Subcutaneous abdominal adipose tissue (tissue), 5 donors: ENCODE results near the gene CXCR5.
"Not testable (repeated sequence)": the region's sequence is repeated elsewhere in the genome, so short reads cannot be mapped to it uniquely, and the experiment has no call there.

ENCODE experiments used
- H3K27ac ChIP-seq: one replicate; pipeline ENCODE4 v1.7.0; 2013; ENCODE audit warnings: low read depth, mild to moderate bottlenecking, inconsistent platforms, low read length, moderate library complexity
- H3K27me3 ChIP-seq, 5 donors: one replicate each; pipeline ENCODE4 v1.7.0; 2013; ENCODE audit warnings: low read length in 5 of 5, inconsistent platforms in 1 of 5; ENCODE audit not compliant: control insufficient read depth in 5 of 5, insufficient read depth in 4 of 5
- H3K36me3 ChIP-seq, 5 donors: one replicate each; pipeline ENCODE4 v1.7.0; 2013; ENCODE audit warnings: low read length in 5 of 5; ENCODE audit not compliant: control insufficient read depth in 5 of 5, insufficient read depth in 5 of 5
- H3K4me1 ChIP-seq, 5 donors: one replicate each; pipeline ENCODE4 v1.7.0; 2013; ENCODE audit warnings: low read length in 5 of 5, mild to moderate bottlenecking in 3 of 5, moderate library complexity in 1 of 5; ENCODE audit not compliant: control insufficient read depth in 5 of 5, insufficient read depth in 5 of 5
- H3K4me3 ChIP-seq, 5 donors: one replicate each; pipeline ENCODE4 v1.7.0; 2013; ENCODE audit warnings: low read length in 5 of 5, low read depth in 1 of 5
- H3K9ac ChIP-seq, 5 donors: one replicate each; pipeline ENCODE4 v1.7.0; 2013; ENCODE audit warnings: low read length in 5 of 5, mild to moderate bottlenecking in 4 of 5, moderate library complexity in 3 of 5
- H3K9me3 ChIP-seq, 5 donors: one replicate each; pipeline ENCODE4 v1.7.0; 2013; ENCODE audit warnings: low read length in 5 of 5; ENCODE audit not compliant: control insufficient read depth in 5 of 5
- donor health status: healthy.
- donor health status: healthy.
- donor health status: healthy.
- donor health status: healthy.
- donor health status: healthy.

CXCR5 gene, protein sequence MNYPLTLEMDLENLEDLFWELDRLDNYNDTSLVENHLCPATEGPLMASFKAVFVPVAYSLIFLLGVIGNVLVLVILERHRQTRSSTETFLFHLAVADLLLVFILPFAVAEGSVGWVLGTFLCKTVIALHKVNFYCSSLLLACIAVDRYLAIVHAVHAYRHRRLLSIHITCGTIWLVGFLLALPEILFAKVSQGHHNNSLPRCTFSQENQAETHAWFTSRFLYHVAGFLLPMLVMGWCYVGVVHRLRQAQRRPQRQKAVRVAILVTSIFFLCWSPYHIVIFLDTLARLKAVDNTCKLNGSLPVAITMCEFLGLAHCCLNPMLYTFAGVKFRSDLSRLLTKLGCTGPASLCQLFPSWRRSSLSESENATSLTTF

DNA sequence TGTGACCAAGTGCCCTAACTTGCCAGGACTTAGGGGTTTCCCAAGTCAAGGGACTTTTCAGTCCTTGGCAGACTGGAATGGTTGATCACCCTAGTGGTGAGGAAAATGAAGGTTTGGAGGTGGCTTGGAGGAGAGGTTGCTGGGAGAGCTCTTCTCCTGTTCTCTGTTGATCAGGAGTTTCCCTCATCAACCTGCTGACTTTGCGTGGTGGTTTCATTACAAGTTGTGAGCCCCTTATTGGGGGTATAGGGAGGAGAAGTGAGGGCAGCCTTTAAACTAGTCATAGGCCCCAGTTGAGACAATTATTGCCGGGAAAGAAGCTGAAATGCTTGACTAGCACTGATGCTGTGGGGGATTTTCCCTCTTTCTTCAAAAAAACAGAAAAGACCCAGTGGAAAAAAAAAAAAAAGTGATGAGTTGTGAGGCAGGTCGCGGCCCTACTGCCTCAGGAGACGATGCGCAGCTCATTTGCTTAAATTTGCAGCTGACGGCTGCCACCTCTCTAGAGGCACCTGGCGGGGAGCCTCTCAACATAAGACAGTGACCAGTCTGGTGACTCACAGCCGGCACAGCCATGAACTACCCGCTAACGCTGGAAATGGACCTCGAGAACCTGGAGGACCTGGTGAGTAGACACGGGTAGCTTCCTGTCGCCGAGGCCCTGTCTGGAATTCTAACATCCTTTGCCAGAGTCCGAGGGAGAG is at the start of gene CXCR5:
Gene CXCR5 (plus strand): TSS at position 525 of the 704 bp plus-strand sequence. CDS start 50 bp downstream, at position 575.
- Histone ChIP-seq H3K27ac (no peak within 1 kb of the TSS), H3K4me3 (no peak within 1 kb of the TSS), H3K4me1 (peaks cover 9 to 18% (median 13%) of the 10 kb centered on the region in 5 donors), H3K9me3 (no peaks in the 10 kb centered on the region), H3K27me3 (no peaks in the 10 kb centered on the region), H3K36me3 (no peaks in the 10 kb centered on the region), H3K9ac (no peak within 1 kb of the TSS)

DNA sequence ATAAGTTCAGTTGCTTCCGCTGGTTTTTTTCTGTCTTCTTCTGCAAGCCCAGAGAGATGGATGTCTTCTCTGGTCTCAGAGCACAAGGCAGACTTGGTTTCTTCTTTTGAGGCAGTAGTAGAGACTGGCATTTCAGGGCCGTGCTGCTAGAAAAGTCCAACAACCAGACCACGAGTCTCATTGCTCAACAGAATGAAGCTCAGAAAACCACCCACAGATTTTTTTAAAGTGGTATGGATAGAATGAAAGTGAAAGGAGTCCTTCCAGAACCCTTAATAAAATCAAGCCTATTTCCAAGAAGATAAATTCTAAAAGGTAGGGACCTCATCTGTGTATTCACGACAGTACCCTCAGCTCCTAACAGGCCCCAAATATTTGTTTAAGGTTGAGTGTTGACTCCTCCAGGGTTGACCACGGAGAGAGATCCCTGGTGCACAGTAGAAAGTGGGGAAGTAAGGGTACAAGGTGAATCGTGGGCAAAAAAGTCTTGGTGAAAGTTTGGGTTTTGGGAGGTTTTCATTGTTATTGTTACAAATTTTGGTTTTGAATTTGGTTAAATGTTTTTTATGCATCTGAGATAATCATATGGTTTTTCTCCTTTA is 49.2 kb upstream of the CXCR5 start:
- H3K27me3 ChIP-seq: no peaks in the 10 kb centered on the region
- H3K9me3 ChIP-seq: no peaks in the 10 kb centered on the region
- no peak overlapping the region for H3K9ac ChIP-seq
- H3K4me3 ChIP-seq: peak overlapping the region in 1 of 5 donors; percentile 2
- H3K27ac ChIP-seq: no peak overlapping the region
- no peaks in the 10 kb centered on the region for H3K4me1 ChIP-seq
- no peaks in the 10 kb centered on the region for H3K36me3 ChIP-seq

DNA sequence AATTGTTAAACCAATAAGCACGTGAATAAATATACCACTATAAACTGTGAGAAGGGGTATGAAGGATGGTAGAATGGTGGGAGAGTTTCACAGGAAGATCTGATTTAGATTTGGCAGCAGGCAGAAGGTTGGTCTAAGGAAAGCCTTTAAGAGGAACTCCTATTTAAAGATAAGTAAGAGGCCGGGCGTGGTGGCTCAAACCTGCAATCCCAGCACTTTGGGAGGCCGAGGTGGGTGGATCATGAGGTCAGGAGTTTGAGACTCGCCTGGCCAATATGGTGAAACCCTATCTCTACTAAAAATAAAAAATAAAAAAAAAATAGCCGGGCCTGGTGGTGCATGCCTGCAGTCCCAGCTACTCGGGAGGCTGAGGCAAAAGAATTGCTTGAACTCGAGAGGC is 45.8 kb upstream of the CXCR5 start:
- Histone ChIP-seq H3K27ac (no peak overlapping the region), H3K4me1 (no peaks in the 10 kb centered on the region), H3K36me3 (no peaks in the 10 kb centered on the region), H3K4me3 (no peak overlapping the region), H3K9ac (no peak overlapping the region), H3K9me3 (no peaks in the 10 kb centered on the region), H3K27me3 (no peaks in the 10 kb centered on the region)

DNA sequence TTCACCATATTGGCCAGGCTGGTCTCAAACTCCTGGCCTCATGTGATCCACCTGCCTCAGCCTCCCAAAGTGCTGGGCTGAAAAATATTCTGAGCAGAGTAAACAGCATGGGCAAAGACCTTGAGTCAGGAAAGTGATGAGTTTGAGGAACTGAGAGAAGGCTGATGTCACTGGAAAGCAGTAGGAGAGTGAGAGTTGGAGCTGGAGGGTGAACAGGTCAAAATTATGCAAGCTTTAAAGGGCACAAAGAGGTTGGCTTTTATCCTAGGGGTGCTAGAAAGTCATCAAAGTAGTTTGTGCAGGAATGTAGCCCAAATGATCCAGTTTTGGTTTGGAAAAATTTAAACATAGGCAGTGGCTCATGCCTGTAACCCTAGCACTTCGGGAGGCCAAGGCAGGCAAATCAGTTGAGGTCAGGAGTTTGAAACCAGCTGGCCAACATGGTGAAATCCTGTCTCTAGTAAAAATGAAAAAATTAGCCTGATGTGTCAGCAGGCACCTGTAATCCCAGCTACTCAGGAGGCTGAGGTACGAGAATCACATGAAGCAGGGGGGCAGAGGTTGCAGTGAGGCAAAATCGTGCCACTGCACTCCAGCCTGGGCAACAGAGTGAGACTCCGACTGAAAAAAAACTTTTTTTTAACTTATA is 44.7 kb upstream of the CXCR5 start:
- no peak overlapping the region for H3K9ac ChIP-seq
- no peaks in the 10 kb centered on the region for H3K4me1 ChIP-seq
- H3K9me3 ChIP-seq: no peaks in the 10 kb centered on the region
- no peak overlapping the region for H3K27ac ChIP-seq
- no peak overlapping the region for H3K4me3 ChIP-seq
- H3K36me3 ChIP-seq: no peaks in the 10 kb centered on the region
- H3K27me3 ChIP-seq: no peaks in the 10 kb centered on the region

DNA sequence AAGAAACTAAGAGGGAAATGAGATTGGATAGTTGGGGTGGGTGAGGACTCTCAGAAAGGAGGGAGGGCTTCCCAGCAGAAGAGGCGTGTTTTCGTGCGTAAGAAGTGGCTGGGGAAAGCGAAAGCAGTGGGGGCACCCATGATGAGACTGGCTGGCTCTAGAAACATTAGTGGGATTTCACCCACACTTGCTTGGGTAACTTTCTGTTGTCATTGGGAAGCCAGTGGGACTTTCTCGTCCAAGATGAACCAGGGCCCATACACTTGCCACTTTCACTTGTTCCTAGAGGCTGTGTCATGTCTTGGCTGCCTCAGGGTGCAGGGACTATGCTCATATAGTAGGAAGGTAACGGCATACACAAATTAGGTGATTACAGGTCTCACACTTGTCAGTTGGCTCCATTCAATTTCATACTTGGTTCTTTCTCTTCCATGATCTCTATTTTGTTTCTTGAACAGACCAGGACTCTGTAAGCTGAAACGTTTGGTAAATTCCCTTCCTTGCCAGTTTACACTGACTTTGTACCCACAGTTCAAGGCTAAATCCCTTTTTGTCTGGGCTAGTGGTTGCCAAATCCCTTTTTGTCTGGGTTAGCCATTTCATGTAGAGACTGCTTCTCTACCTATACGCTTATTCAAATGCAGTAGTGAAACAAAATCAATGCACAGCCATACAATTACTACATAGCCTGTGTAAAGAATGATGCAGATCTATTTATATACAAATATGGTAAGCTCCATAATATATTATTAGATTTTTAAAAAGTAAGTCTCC is 42.0 kb upstream of the CXCR5 start:
- H3K9me3 ChIP-seq: no peaks in the 10 kb centered on the region
- no peak overlapping the region for H3K27ac ChIP-seq
- H3K4me3 ChIP-seq: no peak overlapping the region

DNA sequence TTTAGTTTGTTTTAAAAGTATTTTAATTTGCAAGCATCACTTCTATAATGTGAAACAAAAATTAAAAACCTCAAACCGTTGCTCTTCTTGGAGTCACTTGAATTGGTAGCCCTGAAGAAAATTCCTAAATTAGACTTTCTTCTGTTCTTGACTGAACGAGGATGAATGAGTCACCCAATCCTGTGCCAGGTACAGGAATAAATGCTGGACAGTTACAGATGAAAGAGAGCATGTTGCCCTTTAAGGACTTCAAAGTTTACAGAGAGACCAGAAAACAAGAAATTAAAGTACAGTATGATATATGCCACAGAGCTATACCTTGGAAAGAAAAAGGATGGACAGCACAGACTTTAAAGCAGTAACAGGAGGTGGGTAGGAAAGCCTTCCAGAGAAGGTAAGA is 41.3 kb upstream of the CXCR5 start:
- Histone ChIP-seq H3K4me3 (no peak overlapping the region), H3K9ac (no peak overlapping the region), H3K4me1 (no peaks in the 10 kb centered on the region), H3K27me3 (no peaks in the 10 kb centered on the region), H3K27ac (no peak overlapping the region), H3K9me3 (no peaks in the 10 kb centered on the region), H3K36me3 (no peaks in the 10 kb centered on the region)

More for the DNA sequence above, 42.0 kb upstream of the CXCR5 start:
- Histone ChIP-seq H3K36me3 (no peaks in the 10 kb centered on the region), H3K9ac (no peak overlapping the region), H3K27me3 (no peaks in the 10 kb centered on the region), H3K4me1 (no peaks in the 10 kb centered on the region)

DNA sequence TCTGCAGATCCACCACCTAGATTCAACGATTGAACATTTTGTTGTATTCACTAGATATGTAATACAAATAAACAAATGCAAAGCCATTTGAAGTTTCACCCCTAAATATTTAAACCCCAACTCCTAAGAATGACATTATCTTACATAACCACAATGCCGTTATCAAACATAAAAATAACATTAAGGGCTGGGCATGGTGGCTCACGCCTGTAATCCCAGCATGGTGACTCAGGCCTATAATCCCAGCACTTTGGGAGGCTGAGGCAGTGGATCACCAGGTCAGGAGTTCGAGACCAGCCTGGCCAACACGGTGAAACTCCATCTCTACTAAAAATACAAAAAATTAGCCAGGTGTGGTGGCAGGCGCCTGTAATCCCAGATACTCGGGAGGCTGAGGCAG is 40.8 kb upstream of the CXCR5 start:
- not testable (repeated sequence) for H3K27ac ChIP-seq, H3K4me3 ChIP-seq, H3K9ac ChIP-seq, H3K4me1 ChIP-seq, H3K27me3 ChIP-seq, H3K9me3 ChIP-seq, H3K36me3 ChIP-seq

DNA sequence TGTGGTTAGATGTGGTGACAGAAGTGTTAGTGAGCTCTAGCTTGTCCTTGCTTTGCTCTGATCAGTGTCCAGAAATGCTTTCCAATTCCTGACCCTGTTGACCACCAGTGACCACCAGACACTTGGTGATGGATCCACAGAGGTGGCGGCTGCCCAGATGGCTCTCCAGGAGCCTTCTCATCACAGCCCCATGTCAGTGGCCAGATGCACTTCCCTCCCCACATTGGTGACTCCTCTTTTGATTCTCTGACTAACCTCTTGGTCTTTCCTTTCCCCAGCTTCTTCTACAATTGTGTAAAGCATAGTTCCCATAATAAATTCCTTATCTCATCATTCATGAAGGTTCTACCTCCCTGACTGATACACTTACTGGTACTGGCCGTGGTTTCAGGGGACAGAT is 40.1 kb upstream of the CXCR5 start:
- Histone ChIP-seq H3K9ac (no peak overlapping the region), H3K27ac (no peak overlapping the region), H3K36me3 (no peaks in the 10 kb centered on the region), H3K4me3 (no peak overlapping the region), H3K9me3 (no peaks in the 10 kb centered on the region), H3K27me3 (peaks cover 0 to 3% (median 0%) of the 10 kb centered on the region in 5 donors), H3K4me1 (no peaks in the 10 kb centered on the region)

DNA sequence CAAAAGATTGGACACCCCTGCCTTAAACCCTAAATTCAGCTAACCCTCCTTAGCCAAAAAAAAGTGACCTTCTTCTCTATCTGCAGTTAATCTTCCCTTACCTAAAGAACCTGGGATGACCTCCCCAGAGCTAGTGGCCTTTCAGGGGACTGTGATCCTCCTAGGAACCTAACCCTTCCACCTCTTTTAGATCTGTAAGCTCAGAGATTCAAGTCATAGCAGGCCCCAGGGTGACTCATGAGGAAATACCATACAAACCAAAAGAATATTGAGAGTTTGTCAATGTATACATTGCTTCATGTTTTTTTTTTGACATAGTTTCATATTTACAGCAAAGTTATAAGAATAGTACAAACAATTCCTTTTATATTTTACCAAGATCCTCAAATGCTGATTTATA is 38.3 kb upstream of the CXCR5 start:
- peaks cover 0 to 3% (median 0%) of the 10 kb centered on the region in 5 donors for H3K27me3 ChIP-seq
- H3K27ac ChIP-seq: no peak overlapping the region
- H3K4me3 ChIP-seq: no peak overlapping the region
- no peaks in the 10 kb centered on the region for H3K9me3 ChIP-seq
- no peaks in the 10 kb centered on the region for H3K36me3 ChIP-seq
- no peaks in the 10 kb centered on the region for H3K4me1 ChIP-seq
- no peak overlapping the region for H3K9ac ChIP-seq
